Liver (tissue), 3 donors: Measurements from ENCODE around the gene PIN1.

Source experiments
- CTCF ChIP-seq: fragments of 150-350 bp; IDR thresholded peaks from 2 replicates; pipeline ENCODE4 v1.5.1; 2017; ENCODE audit warnings: improper control_type of control experiment, low read depth, low read length; ENCODE audit not compliant: missing input control
- FOXA1 ChIP-seq: IDR thresholded peaks from 2 replicates; pipeline ENCODE4 v1.6.1; 2016; ENCODE audit warnings: antibody characterized with exemption
- GABPA ChIP-seq, 2 donors: IDR thresholded peaks in 1 of 2; conservative IDR thresholded peaks in 1 of 2; 2 replicates each; pipeline ENCODE4 v1.6.1; 2016; ENCODE audit warnings: antibody characterized with exemption in 2 of 2, mild to moderate bottlenecking in 1 of 2, moderate library complexity in 1 of 2
- HNF4G ChIP-seq: IDR thresholded peaks from 2 replicates; pipeline ENCODE4 v1.6.1; 2016; ENCODE audit warnings: antibody characterized with exemption
- JUND ChIP-seq, 2 donors: IDR thresholded peaks; 2 replicates each; pipeline ENCODE4 v1.6.1; 2016; ENCODE audit warnings: antibody characterized with exemption in 2 of 2
- RAD21 ChIP-seq, 2 donors: IDR thresholded peaks; 2 replicates each; pipeline ENCODE4 v1.6.1; 2016; ENCODE audit warnings: antibody characterized with exemption in 2 of 2, mild to moderate bottlenecking in 2 of 2
- REST ChIP-seq: IDR thresholded peaks from 2 replicates; pipeline ENCODE4 v1.6.1; 2016; ENCODE audit warnings: antibody characterized with exemption, mild to moderate bottlenecking
- RXRA ChIP-seq, 2 donors: IDR thresholded peaks; 2 replicates each; pipeline ENCODE4 v1.6.1; 2017 to 2018; ENCODE audit warnings: antibody characterized with exemption in 2 of 2, mild to moderate bottlenecking in 1 of 2
- TAF1 ChIP-seq: conservative IDR thresholded peaks from 2 replicates; pipeline ENCODE4 v1.6.1; 2016; ENCODE audit warnings: antibody characterized with exemption, mild to moderate bottlenecking
- YY1 ChIP-seq: IDR thresholded peaks from 2 replicates; pipeline ENCODE4 v1.6.1; 2016; ENCODE audit warnings: antibody characterized with exemption, mild to moderate bottlenecking
- ZBTB33 ChIP-seq: IDR thresholded peaks from 2 replicates; pipeline ENCODE4 v1.6.1; 2016; ENCODE audit warnings: antibody characterized with exemption
- TF ChIP-seq, protein P1 (sequence below): IDR thresholded peaks from 2 replicates; pipeline ENCODE4 v1.6.1; 2016; ENCODE audit warnings: antibody characterized with exemption
- donor health status: healthy.
- donor health status: healthy.

- no peak for TF ChIP-seq CTCF
- no peak for TF ChIP-seq REST
- no peak for TF ChIP-seq ZBTB33
- TF ChIP-seq RAD21 (IDR thresholded peaks at IDR 0.05) = no peak
- TF ChIP-seq TAF1 = no peak
- TF ChIP-seq, protein P1, sequence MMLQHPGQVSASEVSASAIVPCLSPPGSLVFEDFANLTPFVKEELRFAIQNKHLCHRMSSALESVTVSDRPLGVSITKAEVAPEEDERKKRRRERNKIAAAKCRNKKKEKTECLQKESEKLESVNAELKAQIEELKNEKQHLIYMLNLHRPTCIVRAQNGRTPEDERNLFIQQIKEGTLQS = no peak
- no peak for TF ChIP-seq YY1
- no peak for TF ChIP-seq RXRA (IDR thresholded peaks at IDR 0.05)
- TF ChIP-seq GABPA (IDR thresholded peaks at IDR 0.05 in 1 of 2, conservative IDR thresholded peaks at IDR 0.05 in 1 of 2) = no peak
- no peak for TF ChIP-seq HNF4G
- TF ChIP-seq FOXA1 = no peak
- TF ChIP-seq JUND (IDR thresholded peaks at IDR 0.05) = no peak
Observed at GRCh38 chr19:9850235-9850959, 15.3 kb downstream of the PIN1 start.
